GM21526 (cell line): ENCODE results near the gene EDAR.

ENCODE experiments used
- ATAC-seq: cut with Tn5 transposase; IDR thresholded peaks from one replicate; pipeline ENCODE4 v1.9.1; 2021; ENCODE audit warnings: moderate library complexity; ENCODE audit not compliant: unreplicated experiment, low FRiP score

EDAR gene

DNA sequence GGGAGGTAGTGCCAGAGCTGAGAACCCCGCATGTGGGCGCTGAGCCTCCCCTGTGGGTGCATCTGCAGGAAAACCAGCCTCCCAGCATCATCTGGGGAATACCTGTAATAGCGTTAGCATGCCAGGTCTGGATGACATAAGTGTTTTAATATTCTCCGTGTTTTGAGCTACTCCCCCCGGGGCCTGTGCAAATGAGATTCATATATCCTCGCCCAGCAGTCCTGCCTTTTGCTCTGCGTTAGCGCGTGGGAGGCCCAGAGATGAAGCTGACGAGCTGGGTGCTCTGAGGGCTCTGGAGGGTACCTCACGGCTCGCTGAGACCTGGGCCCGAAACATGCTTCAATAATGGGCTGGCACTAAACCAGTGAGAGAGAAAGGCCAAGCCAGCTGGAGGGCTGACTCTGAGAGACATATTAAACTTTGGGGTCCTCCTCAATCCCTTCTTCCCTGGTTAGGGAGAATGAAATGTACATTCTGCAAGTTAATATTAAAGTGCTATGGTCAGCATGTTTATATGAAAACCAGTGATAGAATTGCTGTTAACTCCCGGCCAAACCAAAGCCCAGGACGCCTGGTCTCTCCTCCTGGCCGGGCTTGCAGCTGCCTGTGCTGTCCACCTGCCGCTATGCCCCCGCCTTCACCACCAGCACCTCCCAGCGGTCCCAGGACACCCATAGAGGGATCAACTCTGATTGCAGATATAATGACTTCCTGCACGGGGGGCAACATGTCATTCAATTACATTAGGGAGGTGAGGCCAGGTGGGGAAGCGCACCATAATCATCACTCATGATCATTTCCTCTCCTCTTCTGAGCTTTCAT is 77.0 kb downstream of the EDAR start:
- no peak for ATAC-seq

DNA sequence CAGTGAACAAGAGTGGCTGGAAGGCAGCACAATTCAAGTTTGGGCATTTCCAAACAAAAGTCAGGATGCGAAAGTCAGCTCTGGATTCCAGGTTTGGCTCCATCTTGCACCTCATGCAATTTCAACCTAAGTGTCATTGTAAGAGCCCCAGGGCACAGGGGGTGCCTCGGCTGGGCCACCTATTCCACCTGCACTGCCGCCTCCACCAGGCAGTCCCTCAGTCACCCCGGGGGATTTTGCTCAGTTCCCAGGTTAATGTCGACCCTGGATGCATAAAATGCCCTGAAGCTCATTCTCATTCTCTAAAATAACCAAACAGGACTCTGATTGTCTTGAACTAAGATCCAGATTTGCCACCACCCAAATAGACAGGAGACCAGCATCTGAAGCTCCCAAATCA is 77.6 kb downstream of the EDAR start:
- no peak for ATAC-seq

DNA sequence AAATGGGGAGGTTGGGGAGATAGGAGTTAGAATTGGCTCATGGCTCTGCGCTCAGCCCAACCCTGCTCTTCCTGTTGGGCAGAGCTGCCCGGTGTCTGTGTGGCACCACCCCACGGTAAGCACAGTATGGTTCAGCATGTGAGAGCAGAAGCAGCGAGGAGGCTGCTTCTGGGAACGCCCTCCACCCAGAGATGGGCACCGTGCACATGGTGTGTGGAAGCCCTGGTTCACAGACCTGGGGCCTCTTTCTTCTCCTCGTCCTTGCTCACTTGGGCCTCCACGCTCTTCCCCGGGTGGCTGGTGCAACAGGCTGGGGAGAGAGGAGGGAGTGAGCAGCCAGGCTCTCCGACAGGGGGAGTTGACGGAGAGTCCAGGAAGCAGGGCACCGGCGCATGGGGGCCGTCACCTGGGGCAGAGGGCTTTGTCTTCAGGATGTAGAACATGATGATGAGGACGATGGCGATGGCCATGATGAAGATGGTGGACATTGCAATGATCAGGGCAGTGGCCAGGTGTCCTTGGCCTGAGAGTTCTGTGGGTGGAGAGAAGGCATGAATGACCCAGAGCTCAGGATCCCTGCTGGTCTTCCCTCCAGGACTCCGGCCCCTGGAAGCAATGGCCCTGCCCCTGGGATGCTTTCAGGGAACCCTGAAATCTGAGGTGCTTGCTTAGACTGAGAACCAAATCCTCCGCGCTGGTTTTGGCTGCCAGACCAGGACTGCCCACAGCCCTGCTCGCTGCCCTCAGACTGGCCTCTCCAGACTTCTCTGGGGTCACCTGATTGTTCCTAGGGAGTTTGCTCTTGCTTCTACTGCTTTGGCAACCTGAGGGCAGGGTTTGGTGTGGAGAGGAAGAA is 78.3 kb downstream of the EDAR start:
- ATAC-seq: no peak

GRCh38 chr2:108910011-108910431 is 79.0 kb downstream of the EDAR start:
- no peak for ATAC-seq

GRCh38 chr2:108909275-108909823 is 79.7 kb downstream of the EDAR start:
- no peak for ATAC-seq

GRCh38 chr2:108908713-108909070 is 80.3 kb downstream of the EDAR start:
- ATAC-seq: no peak

DNA sequence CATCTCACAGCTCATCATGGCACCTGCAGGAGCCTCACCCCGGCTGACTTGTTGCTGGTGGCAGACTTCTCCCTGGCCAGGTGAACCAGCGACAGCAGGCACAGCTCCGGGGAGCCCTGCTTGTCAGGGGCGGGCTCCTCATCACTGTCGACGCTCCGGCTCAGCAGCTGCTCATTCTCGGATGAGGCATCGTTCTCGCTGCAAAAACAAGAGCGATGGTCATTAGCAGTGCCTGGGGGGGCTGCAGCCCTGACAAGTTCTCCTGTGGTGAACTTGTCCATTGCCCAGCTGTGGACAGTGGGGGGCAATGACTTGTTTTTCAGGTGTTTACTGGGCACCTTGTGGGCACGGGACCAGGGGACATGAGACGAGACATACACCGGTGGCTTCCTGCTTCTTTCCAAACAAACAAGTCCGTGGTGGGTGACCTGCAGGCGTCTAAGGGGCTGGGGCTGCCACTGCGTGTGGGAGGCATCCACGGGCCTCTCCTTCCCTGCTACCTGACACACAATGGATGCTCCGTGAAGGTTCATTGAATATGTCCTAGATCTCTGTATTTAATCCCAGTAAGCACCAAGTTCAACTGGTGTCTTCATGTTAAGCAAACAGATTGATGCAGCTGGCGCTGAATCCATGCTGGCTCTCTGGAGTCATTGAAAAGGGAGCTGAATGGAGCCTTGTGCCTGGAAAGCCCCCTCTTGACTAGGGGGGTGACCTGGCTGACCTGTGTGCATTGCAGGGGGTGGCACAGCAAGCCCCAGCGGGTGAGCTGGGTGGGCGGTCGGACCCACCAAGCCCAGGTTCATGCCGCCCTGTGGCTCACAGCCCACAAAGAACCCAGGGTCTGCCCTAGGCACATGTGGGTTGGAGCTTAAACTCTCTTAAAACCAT is 81.0 kb downstream of the EDAR start:
- ATAC-seq: no peak

- no peak for ATAC-seq
These were observed 82.5 kb downstream of the EDAR start for GRCh38 chr2:108906403-108907077.

DNA sequence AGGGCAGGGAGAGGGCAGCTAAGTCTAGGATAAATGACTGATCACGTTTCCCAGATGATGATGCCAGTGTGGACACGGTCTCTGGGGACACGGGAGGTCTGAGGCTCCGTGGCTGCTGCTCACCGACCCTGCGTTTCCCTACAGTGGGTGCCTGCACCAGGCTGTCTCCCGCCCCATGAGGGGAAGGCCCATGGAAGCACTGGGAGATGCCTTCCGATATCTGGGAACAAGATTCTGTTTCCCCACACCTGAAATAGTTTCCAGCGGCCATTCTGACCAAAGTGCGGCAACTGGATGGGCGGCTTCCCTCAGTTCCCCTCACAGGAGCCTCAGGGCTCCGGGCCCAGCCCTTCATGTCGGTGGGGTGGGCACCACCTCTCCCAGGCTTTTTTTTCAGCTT is 83.1 kb downstream of the EDAR start:
- no peak for ATAC-seq

DNA sequence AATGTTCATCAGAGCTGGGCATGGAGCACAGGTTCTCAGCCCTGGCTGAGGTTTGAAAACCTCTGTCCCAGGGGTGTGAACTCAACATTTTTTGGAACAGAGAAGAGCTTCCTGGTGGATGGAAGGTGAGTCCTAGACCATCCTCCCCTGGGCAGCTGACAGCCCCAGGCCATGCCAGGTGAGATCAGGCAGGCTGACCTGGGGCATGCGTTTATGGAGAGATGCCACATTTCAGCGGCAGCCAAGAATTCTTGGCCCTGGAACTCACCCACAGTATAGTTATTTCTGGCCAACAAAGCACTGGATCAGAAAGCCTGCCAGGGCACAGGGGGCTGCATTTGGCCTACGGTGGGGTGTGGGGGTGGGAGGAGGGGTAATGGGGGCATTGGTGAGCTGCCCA is 83.8 kb downstream of the EDAR start:
- ATAC-seq: no peak

GRCh38 chr2:108904680-108905079 is 84.3 kb downstream of the EDAR start:
- ATAC-seq: no peak

DNA sequence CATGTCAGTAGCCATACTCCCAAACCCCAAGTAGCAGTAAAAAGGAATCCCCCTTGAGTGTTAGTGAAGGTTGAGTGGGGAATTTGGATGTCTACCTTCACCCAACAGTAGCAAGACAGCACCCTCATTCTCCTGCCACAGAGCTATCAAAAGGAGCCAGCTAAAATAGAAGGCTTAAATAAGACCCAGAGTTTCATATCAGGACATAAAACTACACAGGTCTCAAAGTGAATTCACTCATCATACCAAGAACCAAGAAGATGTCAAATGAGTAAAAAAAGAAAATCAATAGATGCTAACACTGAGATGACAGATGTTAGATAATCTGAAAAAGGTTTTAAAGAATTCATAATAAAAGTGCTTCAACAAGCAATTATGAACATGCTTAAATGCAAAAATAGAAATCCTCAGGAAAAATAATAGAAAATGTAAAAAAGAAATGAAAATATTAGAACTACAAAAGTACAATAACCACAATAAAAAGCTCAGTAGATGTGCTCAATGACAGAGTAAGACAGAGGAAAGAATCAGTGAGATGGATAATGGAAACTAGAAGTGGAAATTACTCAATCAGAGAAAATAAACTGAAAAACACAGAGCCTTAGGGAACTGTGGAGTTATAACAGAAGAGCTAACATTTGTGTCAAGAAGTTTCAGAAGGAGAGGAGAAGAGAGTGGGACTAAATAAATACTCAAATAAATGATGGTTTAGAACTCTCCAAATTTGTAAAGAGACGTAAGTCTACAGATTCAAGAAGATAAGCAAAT is 90.5 kb downstream of the EDAR start:
- no peak for ATAC-seq

GRCh38 chr2:108896741-108897140 is 92.3 kb downstream of the EDAR start:
- ATAC-seq: no peak

- no peak for ATAC-seq
These were observed 93.8 kb downstream of the EDAR start for GRCh38 chr2:108895188-108895587.

DNA sequence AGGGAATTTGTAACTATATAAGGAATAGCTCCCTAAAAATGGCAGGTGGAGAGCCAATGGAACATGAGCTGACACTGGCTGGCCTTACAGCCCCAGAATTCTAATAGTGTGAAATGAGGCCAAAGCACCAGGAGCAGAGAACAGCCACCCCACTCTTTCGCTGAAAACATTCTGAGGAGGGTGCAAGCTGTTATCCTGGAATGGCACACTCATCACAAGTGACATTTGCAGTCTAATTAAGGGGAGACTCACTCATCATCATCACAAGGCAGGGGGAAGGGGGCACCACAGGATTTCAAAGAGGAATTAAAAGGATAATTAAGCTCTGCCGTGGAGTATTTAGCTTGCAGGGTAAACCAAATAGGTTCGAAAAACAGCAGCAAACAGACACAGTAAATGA is 94.3 kb downstream of the EDAR start:
- ATAC-seq: no peak

- ATAC-seq: no peak
These were observed 95.7 kb downstream of the EDAR start for GRCh38 chr2:108893277-108893676.

DNA sequence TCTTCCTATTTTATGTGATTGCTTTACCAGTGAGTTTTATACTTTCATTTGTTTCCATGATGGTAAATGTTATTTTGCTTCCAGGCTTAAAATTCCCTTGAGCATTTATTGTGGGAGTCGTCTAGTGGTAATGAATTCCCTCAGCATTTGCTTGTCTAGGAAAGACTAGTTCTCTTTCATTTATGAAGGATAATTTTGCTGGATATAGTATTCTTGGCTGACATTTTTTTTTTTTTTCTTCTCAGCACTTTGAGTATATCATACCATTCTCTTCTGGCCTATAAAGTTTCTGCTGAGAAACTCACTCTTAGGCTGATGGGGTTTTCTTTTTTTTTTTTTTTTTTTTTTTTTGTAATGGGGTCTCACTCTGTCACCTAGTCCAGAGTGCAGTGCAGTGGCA is 99.1 kb downstream of the EDAR start:
- ATAC-seq: no peak

GRCh38 chr2:108884619-108885018 is 104.4 kb downstream of the EDAR start:
- no peak for ATAC-seq

DNA sequence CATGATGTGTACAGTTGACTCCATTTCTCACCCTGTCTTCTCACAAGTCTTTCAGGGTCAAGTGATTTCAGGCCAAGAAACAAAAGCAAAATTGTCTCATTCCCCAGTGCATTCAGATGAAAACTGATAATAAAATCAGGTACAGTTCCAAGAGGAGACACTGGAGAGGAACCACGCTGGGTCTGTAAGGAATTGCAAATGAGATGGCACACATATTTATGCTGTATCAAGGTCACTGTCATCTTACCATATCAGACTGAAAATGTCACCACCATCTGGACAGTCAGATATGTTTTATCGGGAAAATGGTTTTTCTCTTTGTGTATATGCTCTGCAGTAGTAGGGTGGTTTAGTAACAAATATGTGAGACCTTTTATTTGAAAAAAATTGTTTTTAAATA is 110.7 kb downstream of the EDAR start:
- no peak for ATAC-seq
